Mucosa of descending colon (tissue), 3 donors: ENCODE measurements around the gene CCDC12. TPM values are rescaled to one million over a fixed set of nuclear protein-coding genes. Genes with fewer than 3 reads are reported as not detected.
"Not testable (repeated sequence)": the region's sequence is repeated elsewhere in the genome, so short reads cannot be mapped to it uniquely, and the experiment has no call there.

Experiments
- ATAC-seq: fragments of 200-7000 bp; cut with Tn5 transposase; one replicate; pipeline ENCODE4 v1.9.1; 2020; ENCODE audit warnings: mild to moderate bottlenecking, moderate library complexity
- DNase-seq, 3 donors: peaks; one replicate each; pipeline ENCODE4 v3.0.0-alpha.2; 2020
- H3K36me3 ChIP-seq: fragments of 200-600 bp; one replicate; pipeline ENCODE4 v1.8.0; 2021; ENCODE audit warnings: low read depth, mild to moderate bottlenecking
- H3K4me1 ChIP-seq: fragments of 200-600 bp; one replicate; pipeline ENCODE4 v1.8.0; 2021; ENCODE audit warnings: low read depth, mild to moderate bottlenecking
- H3K4me3 ChIP-seq: fragments of 200-600 bp; one replicate; pipeline ENCODE4 v1.8.0; 2021; ENCODE audit warnings: mild to moderate bottlenecking
- H3K9me3 ChIP-seq: fragments of 200-600 bp; one replicate; pipeline ENCODE4 v1.8.0; 2021; ENCODE audit warnings: mild to moderate bottlenecking
- intact Hi-C, 2 donors: fragments of 100-400 bp; cut with DNase I in 1 of 2; cut with micrococcal nuclease in 1 of 2; formaldehyde crosslinking; loops; one replicate each; pipeline versions ENCODE4 v1.11.0 to v1.11.1; 2022; cut with DNase I, micrococcal nuclease
- total RNA-seq, 3 donors: library from RNA; stranded (reverse); fragmentation: NEBNext Ultra II Directional in 2 of 3; extraction: Animal tissue kit (Norgen Biotek cat#: 25700) in 2 of 3; gene quantifications; one replicate each; pipeline versions ENCODE4 v1.2.1 to v1.2.4, GENCODE V29; 2021 to 2023
- TF ChIP-seq, protein P1 (sequence below): fragments of 200-600 bp; IDR thresholded peaks from one replicate; pipeline ENCODE4 v1.8.0; 2022; ENCODE audit warnings: antibody characterized with exemption, mild to moderate bottlenecking
- donor health status: DM: no; HTN: no; CAD: no; lungs with moderate emphysema.
- donor health status: DM: no; HTN: no; CAD: no.
- donor health status: DM: no; HTN: yes; CAD: no.

The CCDC12 gene
- total RNA-seq, 3 donors from 2014 or later: 40.7 to 59.2 (median 45.0) TPM

DNA sequence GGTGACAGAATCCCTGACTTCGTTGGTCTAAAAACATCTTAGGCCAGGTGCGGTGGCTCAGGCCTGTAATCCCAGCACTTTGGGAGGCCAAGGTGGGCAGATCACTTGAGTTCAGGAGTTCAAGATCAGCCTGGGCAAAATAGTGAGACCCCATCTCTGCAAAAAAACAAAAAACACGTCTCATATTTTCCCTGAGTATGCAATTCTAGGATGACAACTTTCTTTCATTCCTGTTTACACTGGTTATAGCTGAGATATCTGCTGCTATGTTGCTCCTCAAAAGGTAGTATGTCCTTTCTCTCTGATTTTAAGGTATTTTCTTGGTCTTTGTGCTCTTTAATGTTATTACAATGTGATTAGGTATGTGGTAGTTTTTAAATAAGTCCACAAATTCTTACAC lies 59.7 kb downstream of the CCDC12 start:
- Histone ChIP-seq H3K36me3 (no peaks in the 10 kb centered on the region), H3K4me3 (no peak overlapping the region), H3K9me3 (no peaks in the 10 kb centered on the region), H3K4me1 (no peaks in the 10 kb centered on the region)
- ATAC-seq (no peak), DNase-seq (no peak)
- intact Hi-C loops: no loop called here
- TF ChIP-seq, protein P1, sequence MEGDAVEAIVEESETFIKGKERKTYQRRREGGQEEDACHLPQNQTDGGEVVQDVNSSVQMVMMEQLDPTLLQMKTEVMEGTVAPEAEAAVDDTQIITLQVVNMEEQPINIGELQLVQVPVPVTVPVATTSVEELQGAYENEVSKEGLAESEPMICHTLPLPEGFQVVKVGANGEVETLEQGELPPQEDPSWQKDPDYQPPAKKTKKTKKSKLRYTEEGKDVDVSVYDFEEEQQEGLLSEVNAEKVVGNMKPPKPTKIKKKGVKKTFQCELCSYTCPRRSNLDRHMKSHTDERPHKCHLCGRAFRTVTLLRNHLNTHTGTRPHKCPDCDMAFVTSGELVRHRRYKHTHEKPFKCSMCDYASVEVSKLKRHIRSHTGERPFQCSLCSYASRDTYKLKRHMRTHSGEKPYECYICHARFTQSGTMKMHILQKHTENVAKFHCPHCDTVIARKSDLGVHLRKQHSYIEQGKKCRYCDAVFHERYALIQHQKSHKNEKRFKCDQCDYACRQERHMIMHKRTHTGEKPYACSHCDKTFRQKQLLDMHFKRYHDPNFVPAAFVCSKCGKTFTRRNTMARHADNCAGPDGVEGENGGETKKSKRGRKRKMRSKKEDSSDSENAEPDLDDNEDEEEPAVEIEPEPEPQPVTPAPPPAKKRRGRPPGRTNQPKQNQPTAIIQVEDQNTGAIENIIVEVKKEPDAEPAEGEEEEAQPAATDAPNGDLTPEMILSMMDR: no peak

DNA sequence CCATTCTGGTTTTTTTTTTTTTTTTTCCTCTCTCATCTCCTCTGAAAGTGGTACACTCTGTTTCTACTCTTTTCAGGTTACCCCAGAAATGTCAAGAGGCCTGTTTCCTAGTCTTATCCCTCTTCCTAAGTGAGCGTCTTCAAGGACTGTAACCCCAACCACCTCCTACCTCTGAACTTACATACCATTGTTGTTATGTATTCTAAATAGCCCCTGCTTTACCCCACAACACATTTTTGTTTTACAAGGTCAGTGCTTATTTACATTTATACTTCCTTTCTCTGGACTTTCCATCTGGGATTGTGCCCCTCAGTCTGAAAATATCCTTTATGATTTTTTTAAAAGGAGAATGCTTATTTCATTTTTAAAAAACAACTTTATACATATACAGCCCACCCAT lies 60.3 kb downstream of the CCDC12 start:
- H3K4me3 ChIP-seq: no peak overlapping the region
- TF ChIP-seq, protein P1: no peak
- intact Hi-C loops: no loop called here
- no peaks in the 10 kb centered on the region for H3K4me1 ChIP-seq
- no peak for DNase-seq
- ATAC-seq: no peak
- no peaks in the 10 kb centered on the region for H3K36me3 ChIP-seq
- no peaks in the 10 kb centered on the region for H3K9me3 ChIP-seq

DNA sequence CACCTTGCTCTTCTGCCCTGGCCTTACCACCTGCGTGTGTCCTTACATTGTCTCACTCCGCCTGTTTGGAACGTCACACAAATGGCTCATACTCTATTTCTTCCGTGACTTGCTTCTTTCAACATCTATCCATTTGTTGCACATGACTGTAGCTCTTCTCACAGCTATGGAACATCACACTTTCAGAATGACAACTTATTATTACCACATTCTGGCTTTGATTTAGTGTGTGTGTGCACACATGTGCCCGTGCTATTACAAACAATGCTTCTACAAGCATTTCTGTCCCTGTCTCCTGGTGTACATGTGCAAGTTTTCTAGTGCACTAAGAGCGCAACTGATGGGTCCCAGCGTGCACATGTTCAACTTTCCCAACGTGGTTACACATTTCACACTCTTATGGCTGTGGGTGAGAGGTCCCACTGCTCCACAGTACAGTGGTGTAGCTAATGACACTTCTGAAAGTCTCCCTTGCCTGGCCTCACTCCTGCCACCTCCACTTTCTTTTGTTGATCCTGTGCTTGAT lies 61.2 kb downstream of the CCDC12 start:
- TF ChIP-seq, protein P1: no peak
- intact Hi-C loops: no loop called here
- peak in 1 of 3 donors; percentile 8 for DNase-seq

DNA sequence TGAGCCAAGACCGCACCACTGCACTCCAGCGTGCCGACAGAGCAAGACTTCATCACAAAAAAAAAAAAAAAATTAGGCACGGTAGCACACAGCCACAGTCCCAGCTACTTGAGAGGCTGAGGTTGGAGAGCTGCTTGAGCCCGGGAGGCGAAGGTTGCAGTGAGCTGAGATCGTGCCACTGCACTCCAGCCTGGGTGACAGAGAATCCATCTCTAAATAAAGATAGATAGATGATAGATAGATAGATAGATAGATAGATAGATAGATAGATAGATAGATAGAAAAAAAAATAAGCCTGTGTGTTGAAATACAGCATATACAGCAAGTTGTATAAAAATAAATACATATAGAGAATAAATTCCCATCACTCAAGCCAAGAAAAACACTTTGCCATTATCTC lies 61.7 kb downstream of the CCDC12 start:
- ATAC-seq (no peak), DNase-seq (no peak)
- Histone ChIP-seq H3K9me3 (no peaks in the 10 kb centered on the region), H3K4me3 (no peak overlapping the region), H3K4me1 (no peaks in the 10 kb centered on the region), H3K36me3 (no peaks in the 10 kb centered on the region)
- intact Hi-C loops: no loop called here
- TF ChIP-seq, protein P1: no peak

More for the DNA sequence above, 61.2 kb downstream of the CCDC12 start:
- H3K4me3 ChIP-seq: no peak overlapping the region
- no peak for ATAC-seq
- H3K9me3 ChIP-seq: no peaks in the 10 kb centered on the region
- no peaks in the 10 kb centered on the region for H3K4me1 ChIP-seq
- no peaks in the 10 kb centered on the region for H3K36me3 ChIP-seq

DNA sequence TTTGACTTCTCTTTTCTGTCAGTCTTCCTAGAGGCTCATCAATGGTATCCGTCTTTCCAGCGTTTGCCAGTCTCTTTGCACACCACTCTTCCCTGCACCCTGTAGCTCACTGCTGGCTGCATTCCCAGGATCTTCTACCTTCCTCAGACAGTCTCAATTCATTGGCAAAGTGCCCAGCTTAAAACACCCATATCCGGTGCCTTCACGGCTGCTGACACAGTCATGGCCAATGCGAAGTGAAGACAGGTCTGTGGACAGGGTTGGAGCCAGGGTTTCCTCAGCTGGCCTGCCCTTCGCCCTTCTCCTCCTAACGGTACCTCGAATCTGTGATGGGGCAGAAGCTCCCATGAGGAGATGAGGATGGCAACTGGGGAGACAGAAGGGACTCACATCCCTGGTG lies 62.9 kb downstream of the CCDC12 start:
- Histone ChIP-seq H3K4me3 (no peak overlapping the region), H3K36me3 (no peaks in the 10 kb centered on the region), H3K9me3 (no peaks in the 10 kb centered on the region), H3K4me1 (no peaks in the 10 kb centered on the region)
- ATAC-seq (peak; percentile 75), DNase-seq (peak in 2 of 3 donors; percentile 60 to 87)
- TF ChIP-seq, protein P1: no peak
- intact Hi-C loops: no loop called here

DNA sequence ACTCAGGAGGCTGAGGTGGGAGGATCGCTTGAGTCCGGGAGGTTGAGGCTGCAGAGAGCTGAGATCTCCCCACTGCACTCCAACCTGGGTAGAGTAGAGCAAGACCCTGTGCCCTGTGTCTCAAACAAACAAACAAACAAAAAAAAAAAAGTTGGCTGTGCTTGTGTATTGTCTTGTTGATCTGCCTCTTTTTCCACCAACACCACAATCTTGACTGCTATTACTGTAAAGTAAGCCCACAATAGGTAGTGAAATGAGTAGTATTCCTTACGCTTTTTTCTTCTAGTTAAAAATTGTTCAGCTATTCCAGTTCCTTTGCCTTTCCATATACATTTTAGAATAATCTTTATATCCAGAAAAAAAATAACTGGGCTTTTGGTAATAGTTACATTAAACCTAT lies 63.6 kb downstream of the CCDC12 start:
- DNase-seq (no peak), ATAC-seq (no peak)
- H3K36me3 ChIP-seq: no peaks in the 10 kb centered on the region
- no peak overlapping the region for H3K4me3 ChIP-seq
- peaks cover 3% of the 10 kb centered on the region for H3K4me1 ChIP-seq
- TF ChIP-seq, protein P1: no peak
- H3K9me3 ChIP-seq: no peaks in the 10 kb centered on the region
- intact Hi-C loops: no loop called here

DNA sequence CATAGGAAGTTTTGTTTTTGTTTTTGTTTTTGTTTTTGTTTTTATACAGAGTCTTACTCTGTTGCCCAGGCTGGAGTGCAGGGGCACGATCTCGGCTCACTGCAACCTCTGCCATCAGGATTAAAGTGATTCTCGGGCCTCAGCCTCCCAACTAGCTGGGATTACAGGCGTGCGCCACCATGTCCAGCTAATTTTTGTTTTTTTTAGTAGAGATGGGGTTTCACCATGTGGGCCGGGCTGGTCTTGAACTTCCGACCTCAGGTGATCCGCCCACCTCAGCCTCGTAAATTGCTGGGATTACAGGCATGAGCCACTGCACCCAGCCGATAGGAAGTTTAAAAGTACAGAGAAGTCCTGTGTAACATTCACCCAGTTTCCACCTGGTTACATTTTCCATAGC lies 65.6 kb downstream of the CCDC12 start:
- ATAC-seq, intact Hi-C loops, H3K9me3 ChIP-seq: not testable (repeated sequence)

More for the DNA sequence above, 65.6 kb downstream of the CCDC12 start:
- H3K36me3 ChIP-seq, H3K4me3 ChIP-seq, H3K4me1 ChIP-seq: not testable (repeated sequence)
- DNase-seq: peak in 1 of 3 donors; percentile 19
